CD4-positive, alpha-beta T cell treated with Interleukin-17A for 4 hours (primary cell): ENCODE measurements around the gene SVOPL.

Experiments used
- DNase-seq: peaks from one replicate; pipeline ENCODE4 v3.0.0-alpha.2; 2020; ENCODE audit warnings: mixed read lengths

SVOPL gene

DNA sequence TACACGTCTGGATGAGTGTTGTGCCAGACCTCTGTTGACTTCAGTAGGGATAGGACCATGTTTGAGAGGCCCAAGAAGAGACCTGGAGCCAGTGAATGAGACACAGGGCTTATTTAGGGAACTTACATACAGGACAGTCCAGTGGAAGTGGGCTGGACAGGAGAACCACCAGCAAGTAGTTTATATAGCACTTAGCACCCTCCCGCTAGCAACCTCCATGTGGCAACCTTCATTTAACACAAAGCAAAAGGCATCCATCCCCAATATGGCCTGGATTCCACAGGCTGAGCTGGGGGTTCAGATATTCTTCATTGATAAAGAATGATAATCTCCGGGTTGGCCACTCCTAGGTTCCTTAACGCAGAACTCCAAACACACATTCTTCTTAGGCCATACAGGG, 147.4 kb downstream of the SVOPL start:
- no peak for DNase-seq

- no peak for DNase-seq
Observed at GRCh38 chr7:138551102-138551501, 150.1 kb downstream of the SVOPL start.

GRCh38 chr7:138550337-138550736, 150.8 kb downstream of the SVOPL start:
- DNase-seq, result no peak

- DNase-seq, result no peak
Observed at GRCh38 chr7:138549082-138549481, 152.1 kb downstream of the SVOPL start.

DNA sequence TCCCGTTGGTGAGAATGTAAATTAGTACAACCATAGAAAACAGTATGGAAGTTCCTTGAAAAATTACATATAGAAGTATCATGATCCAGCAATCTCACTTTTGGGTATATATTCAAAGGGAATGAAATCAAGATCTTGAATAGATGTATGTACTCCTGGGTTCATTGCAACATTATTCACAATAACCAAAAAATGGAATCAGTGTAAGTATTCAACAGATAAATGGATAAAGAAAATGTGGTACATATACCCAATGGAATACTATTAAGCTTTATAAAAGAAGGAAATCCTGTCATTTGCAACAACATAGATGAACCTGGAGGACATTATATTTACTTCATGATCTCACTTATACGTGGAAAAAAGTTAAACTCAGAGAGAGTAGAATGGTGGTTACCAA, 154.3 kb downstream of the SVOPL start:
- DNase-seq, result no peak

- no peak for DNase-seq
Observed at GRCh38 chr7:138546064-138546619, 155.0 kb downstream of the SVOPL start.

- no peak for DNase-seq
Observed at GRCh38 chr7:138545123-138545522, 156.0 kb downstream of the SVOPL start.
